Naive thymus-derived CD4-positive, alpha-beta T cell (primary cell): ENCODE results near the gene MYH14. TPM values are rescaled to one million over a fixed set of nuclear protein-coding genes. Genes with fewer than 3 reads are reported as not detected.

Source experiments
- ATAC-seq: fragments of 150-1000 bp; cut with Tn5 transposase; 2 replicates; pipeline ENCODE4 v1.10.0; 2021; ENCODE audit warnings: mild to moderate bottlenecking, moderate library complexity
- CTCF ChIA-PET: fragments of 350-600 bp; sonication (Branson Sonifier 250); formaldehyde crosslinking; loops from one replicate; lab custom pipeline; 2021; ENCODE audit warnings: antibody characterized with exemption; lab: Charles Lee
- POLR2A ChIA-PET: fragments of 350-600 bp; sonication (Branson Sonifier 250); formaldehyde crosslinking; loops from one replicate; lab custom pipeline; 2021; ENCODE audit warnings: antibody characterized with exemption, inconsistent platforms; lab: Charles Lee
- DNase-seq, 9 donors: peaks; one replicate each; pipeline versions ENCODE4 v3.0.0 to v3.0.0-alpha.2; 2020 to 2022; ENCODE audit warnings: mixed read lengths in 1 of 9
- H3K27ac ChIP-seq: one replicate; pipeline ENCODE4 v1.7.0; 2013; ENCODE audit warnings: mild to moderate bottlenecking, low read depth, low read length, moderate library complexity
- H3K27me3 ChIP-seq, 2 donors: one replicate each; pipeline ENCODE4 v1.7.0; 2013; ENCODE audit warnings: low read length in 2 of 2, mild to moderate bottlenecking in 2 of 2, moderate library complexity in 2 of 2; ENCODE audit not compliant: control insufficient read depth in 2 of 2, insufficient read depth in 2 of 2
- H3K36me3 ChIP-seq, 3 experiments: 1 replicate in 2 of 3; 2 replicates in 1 of 3; pipeline ENCODE4 v1.7.0; 2013; ENCODE audit warnings: low read length in 3 of 3, mild to moderate bottlenecking in 3 of 3, moderate library complexity in 1 of 3; ENCODE audit not compliant: insufficient read depth in 3 of 3, control insufficient read depth in 2 of 3
- H3K4me1 ChIP-seq, 2 donors: one replicate each; pipeline ENCODE4 v1.7.0; 2013; ENCODE audit warnings: low read length in 2 of 2, mild to moderate bottlenecking in 2 of 2, moderate library complexity in 1 of 2; ENCODE audit not compliant: control insufficient read depth in 2 of 2, insufficient read depth in 2 of 2
- H3K4me3 ChIP-seq: 2 replicates; pipeline ENCODE4 v1.7.0; 2013; ENCODE audit warnings: mild to moderate bottlenecking, low read length
- H3K9me3 ChIP-seq, 3 experiments: 1 replicate in 2 of 3; 2 replicates in 1 of 3; pipeline ENCODE4 v1.7.0; 2013; ENCODE audit warnings: low read length in 3 of 3; ENCODE audit not compliant: control insufficient read depth in 2 of 3
- H3K27ac Mint-ChIP-seq, 9 donors: one replicate each; pipeline ENCODE4 v1.8.0; 2020 to 2022; ENCODE audit warnings: mixed read lengths in 9 of 9, mild to moderate bottlenecking in 8 of 9, moderate library complexity in 5 of 9, inconsistent platforms in 2 of 9
- H3K27me3 Mint-ChIP-seq, 5 donors: one replicate each; pipeline ENCODE4 v1.8.0; 2021 to 2022; ENCODE audit warnings: mixed read lengths in 5 of 5, mild to moderate bottlenecking in 1 of 5
- H3K36me3 Mint-ChIP-seq, 5 donors: one replicate each; pipeline ENCODE4 v1.8.0; 2020 to 2022; ENCODE audit warnings: mixed read lengths in 5 of 5, mild to moderate bottlenecking in 3 of 5, inconsistent platforms in 1 of 5
- H3K4me1 Mint-ChIP-seq, 7 donors: one replicate each; pipeline ENCODE4 v1.8.0; 2020 to 2022; ENCODE audit warnings: mixed read lengths in 7 of 7, mild to moderate bottlenecking in 3 of 7, inconsistent platforms in 1 of 7
- H3K4me3 Mint-ChIP-seq, 10 donors: one replicate each; pipeline ENCODE4 v1.8.0; 2020 to 2022; ENCODE audit warnings: mild to moderate bottlenecking in 10 of 10, mixed read lengths in 10 of 10, moderate library complexity in 6 of 10, inconsistent platforms in 2 of 10
- H3K9me3 Mint-ChIP-seq, 11 donors: one replicate each; pipeline ENCODE4 v1.8.0; 2020 to 2022; ENCODE audit warnings: mixed read lengths in 11 of 11, mild to moderate bottlenecking in 4 of 11, inconsistent platforms in 1 of 11, moderate library complexity in 1 of 11
- intact Hi-C, 2 donors: fragments of 100-400 bp; cut with micrococcal nuclease; formaldehyde crosslinking; loops; one replicate each; pipeline ENCODE4 v1.15.1; 2023
- polyA plus RNA-seq, 2 donors: library from polyadenylated mRNA; unstranded; fragments of 300-500 nt; fragmentation: Illumina TruSeq; gene quantifications; one replicate each; pipeline ENCODE4 v1.2.3, GENCODE V29; 2021
- total RNA-seq, 6 experiments: library from RNA in 5 of 6; stranded (reverse) in 5 of 6; gene quantifications; 1 replicate in 5 of 6; 2 replicates in 1 of 6; pipeline ENCODE4 v1.2.3 and lab custom pipeline; 2021 to 2026

The MYH14 gene
- total and polyA plus RNA-seq, 7 experiments from 2014 or later = not detected

GRCh38 chr19:50213925-50214324 lies 10.5 kb downstream of the MYH14 start:
- ChIA-PET CTCF (no interaction called here), POLR2A (no interaction called here)
- Mint-ChIP-seq H3K4me1 (no peaks in the 10 kb centered on the region), H3K27ac (no peak overlapping the region), H3K36me3 (peaks cover 0 to 6% (median 0%) of the 10 kb centered on the region in 5 donors), H3K27me3 (peaks cover 0 to 22% (median 6%) of the 10 kb centered on the region in 5 donors), H3K9me3 (peaks cover 0 to 28% (median 6%) of the 10 kb centered on the region in 11 donors), H3K4me3 (no peak overlapping the region)
- no peak for DNase-seq
- intact Hi-C loops = no loop called here
- Histone ChIP-seq H3K36me3 (no peaks in the 10 kb centered on the region), H3K9me3 (peaks cover 0 to 15% (median 0%) of the 10 kb centered on the region in 3 experiments), H3K4me1 (no peaks in the 10 kb centered on the region), H3K4me3 (no peak overlapping the region), H3K27me3 (no peaks in the 10 kb centered on the region), H3K27ac (no peak overlapping the region)
- no peak for ATAC-seq

- Mint-ChIP-seq H3K27me3 (peaks cover 0 to 21% (median 11%) of the 10 kb centered on the region in 5 donors), H3K4me1 (no peaks in the 10 kb centered on the region), H3K4me3 (no peak overlapping the region), H3K9me3 (peaks cover 0 to 26% (median 6%) of the 10 kb centered on the region in 11 donors), H3K36me3 (peaks cover 0 to 6% (median 0%) of the 10 kb centered on the region in 5 donors), H3K27ac (no peak overlapping the region)
- intact Hi-C loops = no loop called here
- ATAC-seq (no peak), DNase-seq (no peak)
- ChIA-PET CTCF (no interaction called here), POLR2A (no interaction called here)
- no peaks in the 10 kb centered on the region for H3K27me3 ChIP-seq
- H3K9me3 ChIP-seq = peaks cover 0 to 15% (median 0%) of the 10 kb centered on the region in 3 experiments
- H3K36me3 ChIP-seq = no peaks in the 10 kb centered on the region
- H3K4me1 ChIP-seq = no peaks in the 10 kb centered on the region
- H3K27ac ChIP-seq = no peak overlapping the region
- no peak overlapping the region for H3K4me3 ChIP-seq
Measured at GRCh38 chr19:50214699-50215543, 11.5 kb downstream of the MYH14 start.

GRCh38 chr19:50215820-50216219 lies 12.4 kb downstream of the MYH14 start:
- Mint-ChIP-seq H3K4me3 (no peak overlapping the region), H3K27me3 (peaks cover 0 to 19% (median 11%) of the 10 kb centered on the region in 5 donors), H3K4me1 (no peaks in the 10 kb centered on the region), H3K9me3 (peaks cover 0 to 23% (median 6%) of the 10 kb centered on the region in 11 donors), H3K36me3 (peaks cover 0 to 6% (median 0%) of the 10 kb centered on the region in 5 donors), H3K27ac (no peak overlapping the region)
- Histone ChIP-seq H3K27me3 (no peaks in the 10 kb centered on the region), H3K27ac (no peak overlapping the region), H3K36me3 (no peaks in the 10 kb centered on the region), H3K4me3 (no peak overlapping the region), H3K4me1 (no peaks in the 10 kb centered on the region), H3K9me3 (peaks cover 0 to 11% (median 0%) of the 10 kb centered on the region in 3 experiments)
- ChIA-PET CTCF (no interaction called here), POLR2A (interaction anchor here (0.5 kb wide), 1 partner anchor 423 kb away, joined by 4 read pairs; no protein-coding TSS in a partner anchor)
- no peak for DNase-seq
- intact Hi-C loops = no loop called here
- ATAC-seq = no peak

GRCh38 chr19:50221087-50221486 lies 17.7 kb downstream of the MYH14 start:
- no peak overlapping the region for H3K4me3 Mint-ChIP-seq
- peaks cover 0 to 9% (median 0%) of the 10 kb centered on the region in 3 experiments for H3K9me3 ChIP-seq
- H3K27ac Mint-ChIP-seq = no peak overlapping the region
- peaks cover 0 to 5% (median 0%) of the 10 kb centered on the region in 5 donors for H3K36me3 Mint-ChIP-seq
- ChIA-PET POLR2A (no interaction called here), CTCF (no interaction called here)
- no peaks in the 10 kb centered on the region for H3K4me1 ChIP-seq
- H3K9me3 Mint-ChIP-seq = peaks cover 0 to 16% (median 7%) of the 10 kb centered on the region in 11 donors
- intact Hi-C loops = no loop called here
- no peak for DNase-seq
- H3K27me3 ChIP-seq = no peaks in the 10 kb centered on the region
- H3K4me1 Mint-ChIP-seq = no peaks in the 10 kb centered on the region
- no peak for ATAC-seq
- no peak overlapping the region for H3K4me3 ChIP-seq
- peaks cover 0 to 37% (median 29%) of the 10 kb centered on the region in 5 donors for H3K27me3 Mint-ChIP-seq
- H3K27ac ChIP-seq = no peak overlapping the region
- H3K36me3 ChIP-seq = no peaks in the 10 kb centered on the region

- POLR2A ChIA-PET = no interaction called here
- intact Hi-C loops = no loop called here
- Mint-ChIP-seq H3K4me1 (no peaks in the 10 kb centered on the region), H3K9me3 (peaks cover 0 to 16% (median 7%) of the 10 kb centered on the region in 11 donors), H3K4me3 (no peak overlapping the region), H3K27me3 (peaks cover 0 to 26% (median 18%) of the 10 kb centered on the region in 5 donors), H3K27ac (no peak overlapping the region), H3K36me3 (peaks cover 0 to 5% (median 0%) of the 10 kb centered on the region in 5 donors)
- Histone ChIP-seq H3K27me3 (no peaks in the 10 kb centered on the region), H3K4me3 (no peak overlapping the region), H3K27ac (no peak overlapping the region), H3K9me3 (peaks cover 0 to 9% (median 0%) of the 10 kb centered on the region in 3 experiments), H3K36me3 (no peaks in the 10 kb centered on the region), H3K4me1 (no peaks in the 10 kb centered on the region)
- CTCF ChIA-PET = no interaction called here
- DNase-seq (no peak), ATAC-seq (no peak)
Measured at GRCh38 chr19:50222691-50223438, 19.4 kb downstream of the MYH14 start.

- H3K27ac Mint-ChIP-seq = no peak overlapping the region
- Histone ChIP-seq H3K27ac (no peak overlapping the region), H3K4me3 (no peak overlapping the region), H3K4me1 (no peaks in the 10 kb centered on the region), H3K27me3 (no peaks in the 10 kb centered on the region), H3K36me3 (no peaks in the 10 kb centered on the region), H3K9me3 (peaks cover 0 to 9% (median 0%) of the 10 kb centered on the region in 3 experiments)
- peaks cover 0 to 27% (median 18%) of the 10 kb centered on the region in 5 donors for H3K27me3 Mint-ChIP-seq
- H3K36me3 Mint-ChIP-seq = peaks cover 0 to 5% (median 0%) of the 10 kb centered on the region in 5 donors
- no peak overlapping the region for H3K4me3 Mint-ChIP-seq
- intact Hi-C loops = no loop called here
- DNase-seq (no peak), ATAC-seq (no peak)
- ChIA-PET CTCF (no interaction called here), POLR2A (no interaction called here)
- peaks cover 0 to 16% (median 7%) of the 10 kb centered on the region in 11 donors for H3K9me3 Mint-ChIP-seq
- no peaks in the 10 kb centered on the region for H3K4me1 Mint-ChIP-seq
Measured at GRCh38 chr19:50223439-50223716, 20.0 kb downstream of the MYH14 start.
